Mesodermal cell (in vitro differentiated cells): ENCODE data around the gene RFX3.
A peak's percentile ranks its signal among the peaks of the same experiment; 100 is the strongest.

Source experiments
- H3K27ac ChIP-seq: 2 replicates; pipeline ENCODE4 v1.7.0; 2013; ENCODE audit warnings: mild to moderate bottlenecking, low read depth, low read length, moderate library complexity; ENCODE audit not compliant: severe bottlenecking
- H3K36me3 ChIP-seq: 2 replicates; pipeline ENCODE4 v1.7.1; 2013; ENCODE audit warnings: mild to moderate bottlenecking, low read length, moderate library complexity; ENCODE audit not compliant: control insufficient read depth, insufficient read depth
- H3K4me1 ChIP-seq: one replicate; pipeline ENCODE4 v1.7.1; 2013; ENCODE audit warnings: mild to moderate bottlenecking, low read length; ENCODE audit not compliant: insufficient read depth, control insufficient read depth, poor library complexity, severe bottlenecking
- H3K4me3 ChIP-seq: 2 replicates; pipeline ENCODE4 v1.7.0; 2013; ENCODE audit warnings: low read length, control low read depth, mild to moderate bottlenecking; ENCODE audit not compliant: insufficient read depth, poor library complexity, severe bottlenecking; ENCODE audit errors: extremely low read depth
- H3K9me3 ChIP-seq: 2 replicates; pipeline ENCODE4 v1.7.1; 2013; ENCODE audit warnings: mild to moderate bottlenecking, low read length, moderate library complexity; ENCODE audit not compliant: control insufficient read depth
- WGBS, 2 experiments: methylation state at CpG; one replicate each; pipeline ENCODE4 v1.1.5; 2013; ENCODE audit warnings: missing lambda C conversion rate in 2 of 2; ENCODE audit not compliant: insufficient coverage in 2 of 2; 5-methylcytosine and 5-hydroxymethylcytosine counted together

RFX3 gene

DNA sequence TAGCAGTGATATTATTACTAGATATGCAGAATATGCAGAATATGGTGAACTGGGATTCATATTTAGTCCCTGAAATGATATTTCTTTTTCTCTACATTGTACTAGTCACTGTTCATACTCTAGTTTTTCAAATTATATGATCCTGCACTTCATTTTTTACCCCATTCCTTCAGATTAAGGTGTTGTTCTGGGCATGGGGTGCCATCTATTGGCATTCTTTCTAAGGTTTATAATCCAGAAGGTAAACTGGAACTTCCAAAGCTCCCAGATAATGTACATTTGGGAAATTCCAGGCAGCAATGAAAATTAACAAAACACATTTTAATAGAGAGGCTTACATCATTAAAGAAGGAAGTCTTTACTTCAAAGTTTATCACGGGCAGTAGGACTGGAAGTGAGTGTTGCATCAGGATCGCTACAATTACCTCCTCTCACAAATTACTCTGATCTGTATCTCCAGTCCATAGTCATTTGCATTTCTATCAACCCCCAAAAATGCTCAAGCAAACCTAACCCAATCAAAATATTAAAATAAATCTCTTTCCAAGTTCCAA lies 12.5 kb downstream of the RFX3 start:
- no peaks in the 10 kb centered on the region for H3K9me3 ChIP-seq
- H3K4me3 ChIP-seq = no peak overlapping the region
- WGBS, 2 experiments = 93% methylated on average over 2 of the region's 2 CpGs; no CpG with 5 or more reads in 1 of the 2 experiments
- H3K27ac ChIP-seq = no peak overlapping the region
- H3K4me1 ChIP-seq = peaks cover 26% of the 10 kb centered on the region
- H3K36me3 ChIP-seq = no peaks in the 10 kb centered on the region

DNA sequence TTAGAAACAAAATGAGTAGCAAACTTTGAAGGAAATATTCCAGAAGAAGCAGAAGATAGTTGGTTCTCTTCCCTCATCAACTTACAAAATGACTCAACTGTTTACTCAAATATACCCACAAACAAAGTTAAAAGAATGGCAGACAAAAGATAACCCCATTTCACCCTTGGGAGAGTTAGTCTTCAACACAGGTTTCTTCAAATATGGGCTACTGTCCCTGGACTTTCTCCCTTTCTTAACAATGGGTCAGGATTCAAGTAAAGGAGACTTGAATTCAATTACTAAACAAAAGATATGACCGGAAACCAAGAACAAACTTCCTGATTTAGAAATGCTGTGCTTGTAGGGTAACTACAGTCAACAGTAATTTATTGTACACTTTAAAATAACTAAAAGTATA lies 14.2 kb downstream of the RFX3 start:
- Histone ChIP-seq H3K4me3 (no peak overlapping the region), H3K36me3 (no peaks in the 10 kb centered on the region), H3K4me1 (peaks cover 20% of the 10 kb centered on the region), H3K27ac (peak overlapping the region; percentile 65), H3K9me3 (no peaks in the 10 kb centered on the region)
- no CpG with 5 or more reads among the region's 1 CpG for WGBS, 2 experiments

DNA sequence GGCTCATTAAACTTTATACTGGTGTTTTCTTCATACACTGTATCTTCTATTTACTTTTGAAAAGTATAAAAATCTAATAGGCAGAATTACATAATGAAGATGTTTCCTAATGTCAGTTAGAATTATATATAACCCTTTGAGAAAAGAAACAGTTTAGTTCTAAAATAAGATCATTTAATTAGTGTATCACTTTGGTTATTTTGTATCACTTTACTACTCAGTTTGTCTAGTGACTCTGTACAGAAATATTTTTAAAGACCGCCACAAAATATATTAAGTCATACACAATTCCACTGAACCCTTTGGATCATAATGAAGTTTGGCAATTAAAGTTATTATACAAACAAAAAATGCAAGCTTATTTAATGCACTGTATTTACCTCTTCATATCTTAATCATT lies 15.0 kb downstream of the RFX3 start:
- Histone ChIP-seq H3K4me3 (no peak overlapping the region), H3K27ac (no peak overlapping the region), H3K9me3 (no peaks in the 10 kb centered on the region), H3K4me1 (peaks cover 20% of the 10 kb centered on the region), H3K36me3 (peaks cover under 1% of the 10 kb centered on the region)
- WGBS, 2 experiments = no CpG with 5 or more reads among the region's 1 CpG

DNA sequence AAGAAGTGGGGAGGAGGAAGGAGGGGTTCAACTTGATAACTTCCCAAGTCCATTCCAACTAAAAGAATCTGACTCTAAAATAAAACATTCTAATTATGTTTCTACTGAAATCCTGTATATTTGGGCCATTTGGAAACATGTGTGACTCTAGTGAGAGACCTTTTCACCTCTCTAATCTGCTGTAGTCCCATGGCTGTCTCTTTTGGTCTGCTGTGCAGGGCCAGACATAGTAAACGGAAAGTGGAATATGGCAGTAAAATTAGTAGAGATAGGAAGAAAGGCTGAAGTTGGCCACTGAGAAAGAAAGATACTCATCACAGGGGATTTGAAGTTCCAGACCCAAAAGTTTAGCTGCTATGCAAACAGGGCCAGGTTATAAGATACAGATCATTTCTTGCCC lies 15.9 kb downstream of the RFX3 start:
- Histone ChIP-seq H3K27ac (peak overlapping the region; percentile 36), H3K4me3 (no peak overlapping the region), H3K4me1 (peaks cover 20% of the 10 kb centered on the region), H3K9me3 (no peaks in the 10 kb centered on the region), H3K36me3 (peaks cover 3% of the 10 kb centered on the region)
- WGBS, 2 experiments = no CpG with 5 or more reads among the region's 1 CpG

DNA sequence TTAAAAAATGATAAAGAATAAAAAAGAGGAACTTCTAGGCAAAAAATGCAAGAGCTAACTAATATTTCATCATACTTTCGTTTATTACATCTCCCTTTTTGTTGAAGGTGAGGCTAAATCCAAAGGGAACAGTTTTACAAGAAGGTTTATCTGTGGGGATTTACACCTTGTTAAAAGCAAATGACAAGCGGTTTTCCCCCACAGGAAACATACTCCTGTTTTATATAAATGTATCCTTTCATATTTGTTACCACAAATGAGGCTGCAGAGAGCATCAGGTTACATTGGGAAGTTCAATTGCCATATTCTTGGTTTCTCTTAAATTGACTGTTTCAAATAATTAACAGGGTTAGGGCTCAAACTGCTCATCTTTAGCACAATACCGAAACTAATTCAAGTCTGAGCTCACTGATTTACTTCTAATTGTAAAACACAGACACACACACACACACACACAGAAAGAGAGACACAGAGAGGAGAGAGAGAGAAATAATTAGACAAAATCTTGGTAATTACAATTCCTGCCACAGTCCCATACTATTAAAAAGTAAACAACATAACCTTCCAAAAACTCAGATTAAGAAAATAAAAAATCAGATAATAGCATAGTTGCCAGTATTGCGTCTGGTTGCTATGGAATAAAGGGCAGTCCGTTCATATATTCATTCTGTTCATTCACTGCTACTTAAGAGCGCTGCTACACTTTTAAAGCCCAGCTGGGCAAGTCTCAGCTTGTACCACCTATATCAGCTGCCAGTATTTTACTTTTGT lies 17.1 kb downstream of the RFX3 start:
- Histone ChIP-seq H3K27ac (peak overlapping the region; percentile 50), H3K36me3 (peaks cover 3% of the 10 kb centered on the region), H3K4me3 (no peak overlapping the region), H3K9me3 (no peaks in the 10 kb centered on the region), H3K4me1 (peaks cover 16% of the 10 kb centered on the region)
- 69 to 83% methylated on average over 3 of the region's 6 CpGs for WGBS, 2 experiments

DNA sequence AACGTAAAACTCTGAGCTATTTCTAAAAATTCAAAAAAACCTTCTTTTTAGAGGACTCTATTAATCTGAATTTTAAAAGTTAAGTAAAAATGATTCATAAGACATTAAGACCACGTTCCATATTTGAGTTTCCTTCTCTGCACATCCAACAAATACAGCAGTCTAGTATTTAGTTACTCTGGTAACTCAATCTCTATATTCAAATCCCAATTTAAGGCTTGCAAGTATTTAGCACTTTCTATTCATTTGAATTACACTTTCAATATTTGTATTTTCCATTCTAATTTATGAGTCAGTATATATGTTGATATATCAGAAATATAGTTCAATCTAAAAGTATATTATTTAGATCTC lies 17.7 kb downstream of the RFX3 start:
- H3K4me1 ChIP-seq = peaks cover 15% of the 10 kb centered on the region
- no peak overlapping the region for H3K4me3 ChIP-seq
- WGBS, 2 experiments = 90 to 100% methylated on average over 1 of the region's 2 CpGs
- H3K27ac ChIP-seq = no peak overlapping the region
- peaks cover 3% of the 10 kb centered on the region for H3K36me3 ChIP-seq
- H3K9me3 ChIP-seq = no peaks in the 10 kb centered on the region

DNA sequence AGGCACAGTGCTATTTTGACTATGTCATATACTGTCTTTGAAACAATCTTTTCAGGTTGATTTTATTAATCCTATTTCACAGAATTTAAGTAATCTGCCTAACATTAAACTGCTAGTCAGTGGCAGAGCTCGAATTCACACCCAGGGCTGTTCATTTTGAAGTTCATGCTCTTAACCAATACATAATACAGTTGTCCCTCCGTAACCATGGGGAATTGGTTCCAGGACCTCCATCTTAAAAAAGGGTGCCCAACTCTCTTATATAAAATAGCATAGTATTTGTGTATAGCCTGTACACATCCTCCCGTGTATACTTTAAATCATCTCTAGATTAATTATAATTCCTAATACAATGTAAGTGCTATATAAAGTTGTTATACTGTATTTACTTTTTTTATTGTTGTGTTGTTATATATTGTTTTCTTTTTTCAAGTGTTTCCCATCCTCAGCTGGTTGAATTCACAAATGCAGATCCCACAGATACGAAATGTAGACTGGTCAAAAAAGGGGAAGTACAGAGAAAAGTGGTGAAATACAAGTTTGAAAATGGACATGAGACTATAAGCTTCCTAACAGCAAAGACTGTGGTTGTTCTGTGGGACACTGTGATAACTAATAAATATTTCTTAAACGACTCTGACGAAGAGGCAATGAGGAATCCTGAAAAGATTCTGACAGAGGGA lies 18.3 kb downstream of the RFX3 start:
- Histone ChIP-seq H3K9me3 (no peaks in the 10 kb centered on the region), H3K4me3 (no peak overlapping the region), H3K36me3 (peaks cover 3% of the 10 kb centered on the region), H3K4me1 (peaks cover 15% of the 10 kb centered on the region), H3K27ac (no peak overlapping the region)
- WGBS, 2 experiments = 93 to 100% methylated on average over 2 of the region's 6 CpGs

DNA sequence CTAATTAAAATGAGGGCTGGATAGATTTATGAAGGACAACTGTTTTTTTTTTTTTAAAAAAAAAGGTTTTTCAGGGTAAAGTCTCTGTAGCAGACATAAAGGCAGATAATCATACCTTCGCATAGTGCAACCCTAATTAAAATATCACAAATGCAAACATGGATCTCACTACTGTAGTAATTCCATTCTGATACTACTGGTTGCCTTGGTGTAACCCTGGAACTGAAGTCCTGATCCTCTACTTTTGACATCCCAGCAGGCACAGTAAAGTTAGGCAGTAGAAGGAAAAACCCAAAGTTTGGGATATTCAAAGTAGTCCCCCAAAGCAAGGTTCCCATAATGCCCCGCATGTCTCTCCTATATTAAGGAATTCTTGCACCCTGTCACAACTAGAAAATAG lies 19.6 kb downstream of the RFX3 start:
- H3K27ac ChIP-seq = no peak overlapping the region
- H3K36me3 ChIP-seq = peaks cover 3% of the 10 kb centered on the region
- no peak overlapping the region for H3K4me3 ChIP-seq
- H3K9me3 ChIP-seq = no peaks in the 10 kb centered on the region
- peaks cover 15% of the 10 kb centered on the region for H3K4me1 ChIP-seq
- 100% methylated on average over 1 of the region's 2 CpGs; no CpG with 5 or more reads in 1 of the 2 experiments for WGBS, 2 experiments

DNA sequence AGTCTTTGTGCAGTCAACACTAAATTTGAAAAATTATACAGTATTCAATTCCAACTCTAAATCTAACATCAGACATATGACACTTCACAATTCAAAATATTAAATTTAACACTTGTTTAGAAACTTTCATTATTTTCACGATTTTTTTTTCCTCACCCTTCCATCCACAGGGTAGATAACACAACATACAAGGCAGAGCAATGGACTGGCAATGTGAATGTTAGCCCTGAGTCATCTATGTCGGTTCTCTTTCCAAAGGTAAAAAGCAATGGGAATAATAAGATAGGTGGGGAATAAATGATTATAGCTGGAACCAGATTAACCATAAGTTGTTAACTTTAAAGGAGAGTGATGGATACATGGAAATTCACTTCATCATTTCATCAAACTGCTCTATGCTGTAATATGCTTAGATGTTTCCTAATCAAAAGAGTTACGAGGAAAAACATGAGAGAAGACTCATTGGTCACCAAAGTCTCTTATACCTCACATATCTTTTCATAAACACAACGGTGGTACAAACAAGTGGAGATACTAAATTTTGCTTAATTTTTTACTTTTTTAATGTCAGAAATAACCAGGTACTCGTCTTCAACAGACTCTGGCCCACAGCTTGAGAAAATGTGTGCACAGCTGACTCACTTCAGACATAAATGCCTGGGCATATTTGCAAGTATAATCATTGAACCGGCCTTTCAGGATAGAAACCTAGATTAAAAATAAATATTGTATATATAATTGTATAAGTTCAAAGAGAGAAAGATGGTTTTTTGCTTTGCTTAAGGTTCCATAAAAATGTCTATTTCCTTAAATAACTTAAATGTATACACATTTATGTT lies 23.0 kb downstream of the RFX3 start:
- Histone ChIP-seq H3K36me3 (peaks cover 3% of the 10 kb centered on the region), H3K9me3 (no peaks in the 10 kb centered on the region), H3K4me3 (no peak overlapping the region), H3K4me1 (no peaks in the 10 kb centered on the region), H3K27ac (no peak overlapping the region)
- WGBS, 2 experiments = 80 to 100% methylated on average over 1 of the region's 6 CpGs

DNA sequence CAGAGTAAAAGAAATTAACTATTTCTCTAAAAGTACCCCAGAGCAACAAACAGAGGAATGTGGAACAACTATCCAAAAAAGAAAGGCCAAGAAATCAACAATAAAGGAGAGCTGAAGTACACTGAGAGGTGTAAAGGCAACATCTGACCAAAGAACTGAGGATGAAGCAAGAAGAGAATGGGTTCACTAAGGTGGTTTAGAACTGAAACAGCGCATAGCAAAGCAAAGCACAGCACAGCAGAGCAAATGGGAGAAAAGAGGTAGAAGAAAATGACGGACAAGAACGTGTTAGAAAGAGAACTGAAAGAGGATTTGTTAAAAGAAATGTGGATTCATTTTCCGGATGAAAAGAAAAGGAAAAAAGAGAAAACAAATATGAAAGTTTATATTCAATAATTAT lies 25.8 kb downstream of the RFX3 start:
- peak overlapping the region; percentile 41 for H3K27ac ChIP-seq
- no peak overlapping the region for H3K4me3 ChIP-seq
- WGBS, 2 experiments = 91 to 100% methylated on average over 1 to 3 of the region's 4 CpGs
- no peaks in the 10 kb centered on the region for H3K4me1 ChIP-seq
- no peaks in the 10 kb centered on the region for H3K9me3 ChIP-seq
- H3K36me3 ChIP-seq = no peaks in the 10 kb centered on the region
